ENCODE measurements around the gene LMOD1.
A peak's percentile ranks its signal among the peaks of the same experiment; 100 is the strongest.

DNA sequence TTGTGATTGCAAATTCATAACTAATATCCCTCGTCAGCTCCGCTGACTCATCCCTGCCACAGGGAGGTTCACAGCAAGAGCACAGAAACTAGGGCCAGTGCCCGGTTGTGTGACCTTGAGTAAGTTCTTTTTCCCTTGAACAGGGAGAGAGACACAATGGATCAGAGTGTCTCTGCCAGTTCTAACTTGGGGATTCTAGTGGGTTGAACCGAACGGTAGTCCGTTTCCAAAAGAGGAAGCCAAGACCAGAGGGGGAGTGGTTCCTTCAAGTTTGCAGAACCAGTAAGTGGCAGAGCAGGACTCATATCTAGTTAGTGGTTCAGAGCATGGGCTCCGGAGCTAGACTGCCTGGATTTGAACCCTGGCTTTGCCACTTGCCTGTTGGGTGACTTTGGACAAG lies 62.6 kb downstream of the LMOD1 start:
- TF ChIP-seq, protein P1, sequence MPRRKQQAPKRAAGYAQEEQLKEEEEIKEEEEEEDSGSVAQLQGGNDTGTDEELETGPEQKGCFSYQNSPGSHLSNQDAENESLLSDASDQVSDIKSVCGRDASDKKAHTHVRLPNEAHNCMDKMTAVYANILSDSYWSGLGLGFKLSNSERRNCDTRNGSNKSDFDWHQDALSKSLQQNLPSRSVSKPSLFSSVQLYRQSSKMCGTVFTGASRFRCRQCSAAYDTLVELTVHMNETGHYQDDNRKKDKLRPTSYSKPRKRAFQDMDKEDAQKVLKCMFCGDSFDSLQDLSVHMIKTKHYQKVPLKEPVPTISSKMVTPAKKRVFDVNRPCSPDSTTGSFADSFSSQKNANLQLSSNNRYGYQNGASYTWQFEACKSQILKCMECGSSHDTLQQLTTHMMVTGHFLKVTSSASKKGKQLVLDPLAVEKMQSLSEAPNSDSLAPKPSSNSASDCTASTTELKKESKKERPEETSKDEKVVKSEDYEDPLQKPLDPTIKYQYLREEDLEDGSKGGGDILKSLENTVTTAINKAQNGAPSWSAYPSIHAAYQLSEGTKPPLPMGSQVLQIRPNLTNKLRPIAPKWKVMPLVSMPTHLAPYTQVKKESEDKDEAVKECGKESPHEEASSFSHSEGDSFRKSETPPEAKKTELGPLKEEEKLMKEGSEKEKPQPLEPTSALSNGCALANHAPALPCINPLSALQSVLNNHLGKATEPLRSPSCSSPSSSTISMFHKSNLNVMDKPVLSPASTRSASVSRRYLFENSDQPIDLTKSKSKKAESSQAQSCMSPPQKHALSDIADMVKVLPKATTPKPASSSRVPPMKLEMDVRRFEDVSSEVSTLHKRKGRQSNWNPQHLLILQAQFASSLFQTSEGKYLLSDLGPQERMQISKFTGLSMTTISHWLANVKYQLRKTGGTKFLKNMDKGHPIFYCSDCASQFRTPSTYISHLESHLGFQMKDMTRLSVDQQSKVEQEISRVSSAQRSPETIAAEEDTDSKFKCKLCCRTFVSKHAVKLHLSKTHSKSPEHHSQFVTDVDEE (CRISPR knock-in tag; IDR thresholded peaks at IDR 0.05), result no peak
- TF ChIP-seq, protein P2, sequence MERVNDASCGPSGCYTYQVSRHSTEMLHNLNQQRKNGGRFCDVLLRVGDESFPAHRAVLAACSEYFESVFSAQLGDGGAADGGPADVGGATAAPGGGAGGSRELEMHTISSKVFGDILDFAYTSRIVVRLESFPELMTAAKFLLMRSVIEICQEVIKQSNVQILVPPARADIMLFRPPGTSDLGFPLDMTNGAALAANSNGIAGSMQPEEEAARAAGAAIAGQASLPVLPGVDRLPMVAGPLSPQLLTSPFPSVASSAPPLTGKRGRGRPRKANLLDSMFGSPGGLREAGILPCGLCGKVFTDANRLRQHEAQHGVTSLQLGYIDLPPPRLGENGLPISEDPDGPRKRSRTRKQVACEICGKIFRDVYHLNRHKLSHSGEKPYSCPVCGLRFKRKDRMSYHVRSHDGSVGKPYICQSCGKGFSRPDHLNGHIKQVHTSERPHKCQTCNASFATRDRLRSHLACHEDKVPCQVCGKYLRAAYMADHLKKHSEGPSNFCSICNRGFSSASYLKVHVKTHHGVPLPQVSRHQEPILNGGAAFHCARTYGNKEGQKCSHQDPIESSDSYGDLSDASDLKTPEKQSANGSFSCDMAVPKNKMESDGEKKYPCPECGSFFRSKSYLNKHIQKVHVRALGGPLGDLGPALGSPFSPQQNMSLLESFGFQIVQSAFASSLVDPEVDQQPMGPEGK (CRISPR knock-in tag; IDR thresholded peaks at IDR 0.05; ENCODE audit: borderline replicate concordance), result no peak
- TF ChIP-seq, protein P3, sequence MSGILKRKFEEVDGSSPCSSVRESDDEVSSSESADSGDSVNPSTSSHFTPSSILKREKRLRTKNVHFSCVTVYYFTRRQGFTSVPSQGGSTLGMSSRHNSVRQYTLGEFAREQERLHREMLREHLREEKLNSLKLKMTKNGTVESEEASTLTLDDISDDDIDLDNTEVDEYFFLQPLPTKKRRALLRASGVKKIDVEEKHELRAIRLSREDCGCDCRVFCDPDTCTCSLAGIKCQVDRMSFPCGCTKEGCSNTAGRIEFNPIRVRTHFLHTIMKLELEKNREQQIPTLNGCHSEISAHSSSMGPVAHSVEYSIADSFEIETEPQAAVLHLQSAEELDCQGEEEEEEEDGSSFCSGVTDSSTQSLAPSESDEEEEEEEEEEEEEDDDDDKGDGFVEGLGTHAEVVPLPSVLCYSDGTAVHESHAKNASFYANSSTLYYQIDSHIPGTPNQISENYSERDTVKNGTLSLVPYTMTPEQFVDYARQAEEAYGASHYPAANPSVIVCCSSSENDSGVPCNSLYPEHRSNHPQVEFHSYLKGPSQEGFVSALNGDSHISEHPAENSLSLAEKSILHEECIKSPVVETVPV (CRISPR knock-in tag; IDR thresholded peaks at IDR 0.05), result no peak
- TF ChIP-seq ARNTL (CRISPR knock-in tag; IDR thresholded peaks at IDR 0.05; ENCODE audit: borderline replicate concordance, low read depth), result no peak
- TF ChIP-seq TCF4 (CRISPR knock-in tag; IDR thresholded peaks at IDR 0.05; ENCODE audit: borderline replicate concordance), result no peak
- no peak for TF ChIP-seq ISL1 (CRISPR knock-in tag; IDR thresholded peaks at IDR 0.05)
- 0 out of 2 replicates have a peak, but pooled peaks have one; percentile 50 for TF ChIP-seq ZC3H10 (CRISPR knock-in tag; IDR thresholded peaks at IDR 0.05)
